ENCODE data around the gene MAPK8. TPM values are rescaled to one million over a fixed set of nuclear protein-coding genes. Genes with fewer than 3 reads are reported as not detected.
A peak's percentile ranks its signal among the peaks of the same experiment; 100 is the strongest.

Gene MAPK8
- total RNA-seq, 1 experiment from 2014 or later, result 29.7 TPM

GRCh38 chr10:48287417-48288391, 18.8 kb upstream of the MAPK8 start:
- no peaks in the 10 kb centered on the region for H3K4me1 ChIP-seq (ENCODE audit: low read length)
- no peak for DNase-seq
- H3K9me3 ChIP-seq (ENCODE audit: low read length), result peaks cover 6% of the 10 kb centered on the region
- H3K27ac ChIP-seq (ENCODE audit: low read length), result no peak overlapping the region
- no peaks in the 10 kb centered on the region for H3K79me2 ChIP-seq (ENCODE audit: low read length)
- no peaks in the 10 kb centered on the region for H3K9me2 ChIP-seq (replicated peaks; ENCODE audit: insufficient read depth, low read length)
- no peak overlapping the region for H3K4me3 ChIP-seq (ENCODE audit: low read length)
- no peak overlapping the region for H2AFZ ChIP-seq (ENCODE audit: low read length)
- H3K9ac ChIP-seq (ENCODE audit: low read length), result no peak overlapping the region
- H4K20me1 ChIP-seq (ENCODE audit: insufficient read depth, low read depth, low read length), result no peaks in the 10 kb centered on the region
- no peaks in the 10 kb centered on the region for H3K27me3 ChIP-seq (ENCODE audit: low read length)
- no peaks in the 10 kb centered on the region for H3K36me3 ChIP-seq (ENCODE audit: insufficient read depth, low read length)
- H3K4me2 ChIP-seq (ENCODE audit: low read depth, low read length, poor library complexity, severe bottlenecking), result no peak overlapping the region

GRCh38 chr10:48288661-48289060, 17.8 kb upstream of the MAPK8 start:
- Histone ChIP-seq H3K4me2 (ENCODE audit: low read depth, low read length, poor library complexity, severe bottlenecking) (no peak overlapping the region), H3K9ac (ENCODE audit: low read length) (no peak overlapping the region), H3K27ac (ENCODE audit: low read length) (no peak overlapping the region), H3K9me3 (ENCODE audit: low read length) (peaks cover 6% of the 10 kb centered on the region), H3K4me1 (ENCODE audit: low read length) (no peaks in the 10 kb centered on the region), H2AFZ (ENCODE audit: low read length) (no peak overlapping the region), H3K27me3 (ENCODE audit: low read length) (no peaks in the 10 kb centered on the region), H3K36me3 (ENCODE audit: insufficient read depth, low read length) (no peaks in the 10 kb centered on the region), H4K20me1 (ENCODE audit: insufficient read depth, low read depth, low read length) (no peaks in the 10 kb centered on the region), H3K4me3 (ENCODE audit: low read length) (no peak overlapping the region), H3K79me2 (ENCODE audit: low read length) (no peaks in the 10 kb centered on the region), H3K9me2 (replicated peaks; ENCODE audit: insufficient read depth, low read length) (no peaks in the 10 kb centered on the region)
- no peak for DNase-seq

GRCh38 chr10:48289501-48290238, 16.8 kb upstream of the MAPK8 start:
- no peak overlapping the region for H2AFZ ChIP-seq (ENCODE audit: low read length)
- H3K27me3 ChIP-seq (ENCODE audit: low read length), result 0 out of 2 replicates have a peak, but pooled peaks cover 2% of the 10 kb centered on the region
- no peak overlapping the region for H3K9ac ChIP-seq (ENCODE audit: low read length)
- no peaks in the 10 kb centered on the region for H3K36me3 ChIP-seq (ENCODE audit: insufficient read depth, low read length)
- no peak overlapping the region for H3K4me2 ChIP-seq (ENCODE audit: low read depth, low read length, poor library complexity, severe bottlenecking)
- peak; percentile 76 for DNase-seq
- H3K4me1 ChIP-seq (ENCODE audit: low read length), result no peaks in the 10 kb centered on the region
- no peak overlapping the region for H3K27ac ChIP-seq (ENCODE audit: low read length)
- H3K79me2 ChIP-seq (ENCODE audit: low read length), result no peaks in the 10 kb centered on the region
- no peak overlapping the region for H3K4me3 ChIP-seq (ENCODE audit: low read length)
- H3K9me2 ChIP-seq (replicated peaks; ENCODE audit: insufficient read depth, low read length), result no peaks in the 10 kb centered on the region
- H3K9me3 ChIP-seq (ENCODE audit: low read length), result no peaks in the 10 kb centered on the region
- no peaks in the 10 kb centered on the region for H4K20me1 ChIP-seq (ENCODE audit: insufficient read depth, low read depth, low read length)

- H3K4me3 ChIP-seq (ENCODE audit: low read length), result no peak overlapping the region
- no peak overlapping the region for H3K27ac ChIP-seq (ENCODE audit: low read length)
- no peak overlapping the region for H2AFZ ChIP-seq (ENCODE audit: low read length)
- no peak overlapping the region for H3K9ac ChIP-seq (ENCODE audit: low read length)
- no peaks in the 10 kb centered on the region for H3K9me2 ChIP-seq (replicated peaks; ENCODE audit: insufficient read depth, low read length)
- H3K9me3 ChIP-seq (ENCODE audit: low read length), result no peaks in the 10 kb centered on the region
- H3K4me1 ChIP-seq (ENCODE audit: low read length), result no peaks in the 10 kb centered on the region
- no peaks in the 10 kb centered on the region for H3K79me2 ChIP-seq (ENCODE audit: low read length)
- H3K4me2 ChIP-seq (ENCODE audit: low read depth, low read length, poor library complexity, severe bottlenecking), result no peak overlapping the region
- no peaks in the 10 kb centered on the region for H4K20me1 ChIP-seq (ENCODE audit: insufficient read depth, low read depth, low read length)
- H3K27me3 ChIP-seq (ENCODE audit: low read length), result 0 out of 2 replicates have a peak, but pooled peaks cover 2% of the 10 kb centered on the region
- no peaks in the 10 kb centered on the region for H3K36me3 ChIP-seq (ENCODE audit: insufficient read depth, low read length)
- no peak for DNase-seq
Observed at GRCh38 chr10:48290286-48290685, 16.2 kb upstream of the MAPK8 start.

- Histone ChIP-seq H2AFZ (ENCODE audit: low read length) (no peak overlapping the region), H3K9me2 (replicated peaks; ENCODE audit: insufficient read depth, low read length) (no peaks in the 10 kb centered on the region), H3K27ac (ENCODE audit: low read length) (no peak overlapping the region), H4K20me1 (ENCODE audit: insufficient read depth, low read depth, low read length) (no peaks in the 10 kb centered on the region), H3K4me1 (ENCODE audit: low read length) (no peaks in the 10 kb centered on the region), H3K4me3 (ENCODE audit: low read length) (no peak overlapping the region), H3K79me2 (ENCODE audit: low read length) (no peaks in the 10 kb centered on the region), H3K9ac (ENCODE audit: low read length) (no peak overlapping the region), H3K36me3 (ENCODE audit: insufficient read depth, low read length) (no peaks in the 10 kb centered on the region), H3K9me3 (ENCODE audit: low read length) (no peaks in the 10 kb centered on the region), H3K4me2 (ENCODE audit: low read depth, low read length, poor library complexity, severe bottlenecking) (no peak overlapping the region), H3K27me3 (ENCODE audit: low read length) (0 out of 2 replicates have a peak, but pooled peaks cover 2% of the 10 kb centered on the region)
- no peak for DNase-seq
Observed at GRCh38 chr10:48291190-48291589, 15.3 kb upstream of the MAPK8 start.

- DNase-seq, result no peak
- H4K20me1 ChIP-seq (ENCODE audit: insufficient read depth, low read depth, low read length), result no peaks in the 10 kb centered on the region
- H3K9ac ChIP-seq (ENCODE audit: low read length), result no peak overlapping the region
- no peak overlapping the region for H3K4me2 ChIP-seq (ENCODE audit: low read depth, low read length, poor library complexity, severe bottlenecking)
- 0 out of 2 replicates have a peak, but pooled peaks cover 2% of the 10 kb centered on the region for H3K27me3 ChIP-seq (ENCODE audit: low read length)
- no peak overlapping the region for H3K27ac ChIP-seq (ENCODE audit: low read length)
- H3K79me2 ChIP-seq (ENCODE audit: low read length), result no peaks in the 10 kb centered on the region
- no peak overlapping the region for H2AFZ ChIP-seq (ENCODE audit: low read length)
- H3K4me3 ChIP-seq (ENCODE audit: low read length), result no peak overlapping the region
- no peaks in the 10 kb centered on the region for H3K9me3 ChIP-seq (ENCODE audit: low read length)
- no peaks in the 10 kb centered on the region for H3K4me1 ChIP-seq (ENCODE audit: low read length)
- no peaks in the 10 kb centered on the region for H3K36me3 ChIP-seq (ENCODE audit: insufficient read depth, low read length)
- H3K9me2 ChIP-seq (replicated peaks; ENCODE audit: insufficient read depth, low read length), result no peaks in the 10 kb centered on the region
Observed at GRCh38 chr10:48292616-48293015, 13.9 kb upstream of the MAPK8 start.

GRCh38 chr10:48294431-48294830, 12.0 kb upstream of the MAPK8 start:
- H4K20me1 ChIP-seq (ENCODE audit: insufficient read depth, low read depth, low read length), result no peaks in the 10 kb centered on the region
- H3K36me3 ChIP-seq (ENCODE audit: insufficient read depth, low read length), result no peaks in the 10 kb centered on the region
- no peaks in the 10 kb centered on the region for H3K79me2 ChIP-seq (ENCODE audit: low read length)
- H3K4me3 ChIP-seq (ENCODE audit: low read length), result no peak overlapping the region
- no peak for DNase-seq
- no peak overlapping the region for H3K27ac ChIP-seq (ENCODE audit: low read length)
- H3K9ac ChIP-seq (ENCODE audit: low read length), result no peak overlapping the region
- no peak overlapping the region for H2AFZ ChIP-seq (ENCODE audit: low read length)
- no peaks in the 10 kb centered on the region for H3K9me3 ChIP-seq (ENCODE audit: low read length)
- H3K9me2 ChIP-seq (replicated peaks; ENCODE audit: insufficient read depth, low read length), result no peaks in the 10 kb centered on the region
- 0 out of 2 replicates have a peak, but pooled peaks cover 2% of the 10 kb centered on the region for H3K27me3 ChIP-seq (ENCODE audit: low read length)
- no peaks in the 10 kb centered on the region for H3K4me1 ChIP-seq (ENCODE audit: low read length)
- no peak overlapping the region for H3K4me2 ChIP-seq (ENCODE audit: low read depth, low read length, poor library complexity, severe bottlenecking)

GRCh38 chr10:48296576-48297098, 9.8 kb upstream of the MAPK8 start:
- no peak for DNase-seq
- Histone ChIP-seq H3K4me1 (ENCODE audit: low read length) (no peaks in the 10 kb centered on the region), H3K4me3 (ENCODE audit: low read length) (no peak overlapping the region), H3K9me2 (replicated peaks; ENCODE audit: insufficient read depth, low read length) (no peaks in the 10 kb centered on the region), H3K9me3 (ENCODE audit: low read length) (no peaks in the 10 kb centered on the region), H3K4me2 (ENCODE audit: low read depth, low read length, poor library complexity, severe bottlenecking) (no peak overlapping the region), H3K27me3 (ENCODE audit: low read length) (0 out of 2 replicates have a peak, but pooled peaks cover 2% of the 10 kb centered on the region), H3K36me3 (ENCODE audit: insufficient read depth, low read length) (no peaks in the 10 kb centered on the region), H3K9ac (ENCODE audit: low read length) (no peak overlapping the region), H3K27ac (ENCODE audit: low read length) (no peak overlapping the region), H3K79me2 (ENCODE audit: low read length) (no peaks in the 10 kb centered on the region), H4K20me1 (ENCODE audit: insufficient read depth, low read depth, low read length) (no peaks in the 10 kb centered on the region), H2AFZ (ENCODE audit: low read length) (no peak overlapping the region)

Data from Karpas-422 (cell line).